ENCODE results near the gene MT1B.

DNA sequence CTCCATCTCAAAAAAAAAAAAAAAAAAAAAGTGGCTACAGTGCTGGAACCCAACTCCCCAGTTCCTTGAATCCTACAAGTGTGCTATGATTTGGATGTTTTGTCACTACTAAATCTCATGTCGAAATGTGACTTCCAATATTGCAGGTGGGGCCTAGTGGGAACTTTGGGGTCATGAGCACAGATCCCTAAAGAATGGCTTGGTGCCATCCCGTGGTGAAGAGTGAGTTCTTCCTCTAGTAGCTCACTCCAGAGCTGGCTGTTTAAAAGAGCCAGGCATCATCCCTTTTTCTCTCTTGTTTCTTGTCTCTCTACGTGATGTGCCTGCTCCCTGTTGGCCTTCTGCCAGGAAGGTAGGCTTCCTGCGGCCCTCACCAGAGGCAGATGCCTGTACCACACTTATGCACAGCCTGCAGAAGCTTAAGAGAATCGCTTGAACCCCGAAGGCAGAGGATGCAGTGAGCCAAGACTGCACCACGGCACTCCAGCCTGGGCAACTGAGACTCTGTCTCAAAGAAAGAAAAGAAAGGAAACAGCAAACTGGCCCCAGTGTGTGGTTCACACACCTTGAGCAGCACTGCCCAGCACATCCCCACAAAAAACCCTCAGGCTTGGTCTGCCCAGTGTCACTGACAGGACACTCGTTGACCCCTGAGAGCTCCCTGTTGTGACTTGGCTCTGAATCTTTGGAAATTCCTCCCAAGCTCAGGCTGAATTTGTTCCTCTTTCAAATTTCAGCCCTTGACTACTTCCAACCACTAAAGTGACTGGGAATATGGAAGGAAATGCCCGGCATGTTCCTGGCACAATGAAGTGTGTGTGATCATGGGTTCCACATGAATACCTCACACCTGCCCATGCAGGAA is 23.0 kb upstream of the MT1B start:
- TF ChIP-seq POLR2A (IDR thresholded peaks at IDR 0.05; ENCODE audit: low read depth, low read length) (no peak), CTCF (conservative IDR thresholded peaks at IDR 0.05; ENCODE audit: low read depth, low read length) (no peak), BHLHE40 (IDR thresholded peaks at IDR 0.05; ENCODE audit: low read depth, low read length) (no peak), RFX5 (IDR thresholded peaks at IDR 0.05; ENCODE audit: low read depth, low read length) (no peak), RAD21 (IDR thresholded peaks at IDR 0.05; ENCODE audit: low read length) (no peak), CHD1 (IDR thresholded peaks at IDR 0.05; ENCODE audit: low read depth, low read length) (no peak), MXI1 (IDR thresholded peaks at IDR 0.05; ENCODE audit: borderline replicate concordance, low read depth, low read length) (no peak)
- TF ChIP-seq, protein P1, sequence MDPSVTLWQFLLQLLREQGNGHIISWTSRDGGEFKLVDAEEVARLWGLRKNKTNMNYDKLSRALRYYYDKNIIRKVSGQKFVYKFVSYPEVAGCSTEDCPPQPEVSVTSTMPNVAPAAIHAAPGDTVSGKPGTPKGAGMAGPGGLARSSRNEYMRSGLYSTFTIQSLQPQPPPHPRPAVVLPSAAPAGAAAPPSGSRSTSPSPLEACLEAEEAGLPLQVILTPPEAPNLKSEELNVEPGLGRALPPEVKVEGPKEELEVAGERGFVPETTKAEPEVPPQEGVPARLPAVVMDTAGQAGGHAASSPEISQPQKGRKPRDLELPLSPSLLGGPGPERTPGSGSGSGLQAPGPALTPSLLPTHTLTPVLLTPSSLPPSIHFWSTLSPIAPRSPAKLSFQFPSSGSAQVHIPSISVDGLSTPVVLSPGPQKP (IDR thresholded peaks at IDR 0.05; ENCODE audit: borderline replicate concordance, low read depth, low read length) = no peak

Measured in IMR-90 (cell line).